Nephron progenitor cell (in vitro differentiated cells): ENCODE results near the gene HRH2.

Source experiments
- DNase-seq: peaks from one replicate; pipeline ENCODE4 v3.0.0; 2021
- H3K27ac Mint-ChIP-seq: 2 replicates; pipeline ENCODE4 v1.8.0; 2021; ENCODE audit warnings: mild to moderate bottlenecking, moderate library complexity, mixed read lengths
- H3K27me3 Mint-ChIP-seq: 2 replicates; pipeline ENCODE4 v1.8.0; 2021; ENCODE audit warnings: mild to moderate bottlenecking, low read depth, mixed read lengths; ENCODE audit not compliant: poor library complexity
- H3K36me3 Mint-ChIP-seq: 2 replicates; pipeline ENCODE4 v1.8.0; 2021; ENCODE audit warnings: low read depth, mixed read lengths
- H3K4me1 Mint-ChIP-seq: 2 replicates; pipeline ENCODE4 v1.8.0; 2021; ENCODE audit warnings: mixed read lengths
- H3K4me3 Mint-ChIP-seq: 2 replicates; pipeline ENCODE4 v1.8.0; 2021; ENCODE audit warnings: mild to moderate bottlenecking, moderate library complexity, mixed read lengths
- H3K9me3 Mint-ChIP-seq: 2 replicates; pipeline ENCODE4 v1.8.0; 2021; ENCODE audit warnings: mild to moderate bottlenecking, moderate library complexity, mixed read lengths
- TF ChIP-seq, protein P1 (sequence below): fragments of 200-600 bp; sonication (generic); IDR thresholded peaks from 2 replicates; pipeline ENCODE4 v1.5.0; 2021; ENCODE audit warnings: antibody characterized with exemption

HRH2 gene

DNA sequence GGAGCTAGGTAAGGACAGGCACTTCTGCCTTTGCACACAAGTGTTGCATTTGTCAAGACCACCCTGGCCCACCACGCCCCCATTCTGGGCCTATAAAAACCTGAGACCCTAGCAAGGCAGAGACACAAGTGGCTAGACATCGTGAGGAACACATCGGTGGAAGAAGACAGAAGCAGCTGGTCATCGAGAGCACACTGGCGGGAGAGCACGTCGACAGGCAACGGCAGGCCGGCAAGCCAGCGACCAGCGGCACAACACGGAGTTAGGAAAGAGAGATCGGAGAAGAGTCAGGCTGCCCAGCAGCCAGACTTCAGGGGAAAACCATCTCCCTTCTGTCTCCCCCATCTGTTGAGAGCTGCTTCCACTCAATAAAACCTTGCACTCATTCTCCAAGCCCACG is 76.1 kb downstream of the HRH2 start:
- Mint-ChIP-seq H3K4me1 (peaks cover 13% of the 10 kb centered on the region), H3K4me3 (no peak overlapping the region), H3K9me3 (peaks cover 4% of the 10 kb centered on the region), H3K36me3 (no peaks in the 10 kb centered on the region), H3K27ac (no peak overlapping the region), H3K27me3 (peaks cover 8% of the 10 kb centered on the region)
- TF ChIP-seq, protein P1, sequence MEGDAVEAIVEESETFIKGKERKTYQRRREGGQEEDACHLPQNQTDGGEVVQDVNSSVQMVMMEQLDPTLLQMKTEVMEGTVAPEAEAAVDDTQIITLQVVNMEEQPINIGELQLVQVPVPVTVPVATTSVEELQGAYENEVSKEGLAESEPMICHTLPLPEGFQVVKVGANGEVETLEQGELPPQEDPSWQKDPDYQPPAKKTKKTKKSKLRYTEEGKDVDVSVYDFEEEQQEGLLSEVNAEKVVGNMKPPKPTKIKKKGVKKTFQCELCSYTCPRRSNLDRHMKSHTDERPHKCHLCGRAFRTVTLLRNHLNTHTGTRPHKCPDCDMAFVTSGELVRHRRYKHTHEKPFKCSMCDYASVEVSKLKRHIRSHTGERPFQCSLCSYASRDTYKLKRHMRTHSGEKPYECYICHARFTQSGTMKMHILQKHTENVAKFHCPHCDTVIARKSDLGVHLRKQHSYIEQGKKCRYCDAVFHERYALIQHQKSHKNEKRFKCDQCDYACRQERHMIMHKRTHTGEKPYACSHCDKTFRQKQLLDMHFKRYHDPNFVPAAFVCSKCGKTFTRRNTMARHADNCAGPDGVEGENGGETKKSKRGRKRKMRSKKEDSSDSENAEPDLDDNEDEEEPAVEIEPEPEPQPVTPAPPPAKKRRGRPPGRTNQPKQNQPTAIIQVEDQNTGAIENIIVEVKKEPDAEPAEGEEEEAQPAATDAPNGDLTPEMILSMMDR, result no peak
- no peak for DNase-seq

DNA sequence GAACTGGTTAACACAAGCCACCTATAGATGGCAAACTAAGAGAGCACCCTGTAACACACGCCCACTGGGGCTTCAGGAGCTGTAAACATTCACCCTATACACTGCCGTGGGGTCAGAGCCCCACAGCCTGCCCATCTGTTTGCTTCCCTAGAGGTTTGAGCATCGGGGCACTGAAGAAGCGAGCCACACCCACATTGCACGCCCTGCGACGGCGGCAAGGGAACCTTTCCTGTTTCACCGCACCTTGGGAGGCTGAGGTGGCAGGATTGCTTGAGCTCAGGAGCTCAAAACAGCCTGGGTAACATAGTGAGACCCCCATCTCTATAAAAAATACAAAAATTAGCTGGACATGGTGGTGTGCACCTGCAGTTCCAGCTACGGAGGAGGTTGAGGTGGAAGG is 76.6 kb downstream of the HRH2 start:
- no peaks in the 10 kb centered on the region for H3K36me3 Mint-ChIP-seq
- TF ChIP-seq, protein P1, result no peak
- H3K4me1 Mint-ChIP-seq, result peaks cover 8% of the 10 kb centered on the region
- H3K27ac Mint-ChIP-seq, result no peak overlapping the region
- no peak overlapping the region for H3K4me3 Mint-ChIP-seq
- no peak for DNase-seq
- H3K9me3 Mint-ChIP-seq, result peaks cover 4% of the 10 kb centered on the region
- H3K27me3 Mint-ChIP-seq, result peaks cover 12% of the 10 kb centered on the region

DNA sequence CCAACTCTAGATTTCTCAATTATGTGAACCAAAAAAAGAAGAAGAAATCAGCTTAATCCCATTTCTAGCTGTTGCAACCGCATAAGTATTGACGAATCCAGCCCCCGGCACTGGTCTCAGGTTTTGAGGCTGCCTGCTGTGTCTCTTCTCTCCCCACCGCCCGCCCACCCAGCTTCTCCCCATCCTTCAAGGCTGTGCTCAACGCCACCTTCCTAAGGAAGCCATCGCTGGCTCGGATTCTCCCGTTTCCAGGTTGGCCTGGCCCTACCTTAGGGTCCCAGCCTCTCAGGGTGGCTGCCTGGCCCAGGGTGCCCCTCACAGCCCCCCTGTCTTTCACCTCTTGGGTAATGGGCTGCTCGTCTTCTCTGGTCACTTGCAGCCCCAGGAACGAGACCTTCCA is 77.8 kb downstream of the HRH2 start:
- H3K27me3 Mint-ChIP-seq, result peaks cover 24% of the 10 kb centered on the region
- TF ChIP-seq, protein P1, result no peak
- H3K9me3 Mint-ChIP-seq, result peaks cover 4% of the 10 kb centered on the region
- no peaks in the 10 kb centered on the region for H3K36me3 Mint-ChIP-seq
- H3K4me3 Mint-ChIP-seq, result no peak overlapping the region
- H3K27ac Mint-ChIP-seq, result no peak overlapping the region
- no peaks in the 10 kb centered on the region for H3K4me1 Mint-ChIP-seq
- no peak for DNase-seq

DNA sequence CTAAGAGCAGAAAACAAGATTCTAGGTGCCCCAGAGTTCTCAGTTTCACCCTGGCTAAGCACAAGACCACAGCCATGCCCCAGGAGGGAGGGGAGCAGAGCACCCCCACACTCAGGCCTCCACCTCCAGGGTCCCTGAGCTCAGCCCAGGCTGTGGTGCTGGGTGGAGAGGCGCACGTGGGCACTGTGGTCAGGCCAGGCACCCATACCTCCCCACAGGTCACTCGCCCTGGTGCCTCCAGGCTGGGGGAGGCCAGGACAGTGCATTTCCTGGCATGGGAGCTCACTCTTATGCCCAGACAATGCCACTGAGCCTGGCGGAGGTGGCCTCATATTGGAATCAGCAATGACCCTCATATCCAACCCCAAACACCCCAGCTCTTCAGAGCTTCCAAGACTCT is 78.8 kb downstream of the HRH2 start:
- Mint-ChIP-seq H3K27me3 (peaks cover 25% of the 10 kb centered on the region), H3K9me3 (peaks cover 4% of the 10 kb centered on the region), H3K4me3 (no peak overlapping the region), H3K36me3 (no peaks in the 10 kb centered on the region), H3K27ac (no peak overlapping the region), H3K4me1 (no peaks in the 10 kb centered on the region)
- TF ChIP-seq, protein P1, result no peak
- no peak for DNase-seq

DNA sequence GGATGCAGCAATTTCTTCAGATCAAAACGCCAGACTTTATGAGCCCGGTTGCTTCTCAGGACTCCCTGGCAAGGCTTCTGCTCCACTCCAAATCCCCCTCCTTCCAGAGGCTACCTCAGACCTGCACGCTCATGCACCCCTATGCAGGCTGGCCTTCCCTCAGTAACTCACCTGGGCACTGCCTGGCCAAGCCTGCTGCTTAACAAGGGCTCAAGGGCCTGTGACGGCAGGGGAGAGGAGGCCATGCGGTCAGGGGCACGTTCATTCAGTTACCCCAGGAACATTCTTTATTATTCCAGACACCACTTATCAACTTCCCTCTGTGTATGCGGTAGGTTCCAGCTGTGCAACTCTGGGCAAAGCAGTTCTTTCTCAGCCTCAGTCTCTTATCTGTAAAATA is 79.6 kb downstream of the HRH2 start:
- Mint-ChIP-seq H3K4me1 (no peaks in the 10 kb centered on the region), H3K27me3 (peaks cover 29% of the 10 kb centered on the region), H3K9me3 (peaks cover 4% of the 10 kb centered on the region), H3K36me3 (no peaks in the 10 kb centered on the region), H3K27ac (no peak overlapping the region), H3K4me3 (no peak overlapping the region)
- DNase-seq, result no peak
- TF ChIP-seq, protein P1, result no peak

DNA sequence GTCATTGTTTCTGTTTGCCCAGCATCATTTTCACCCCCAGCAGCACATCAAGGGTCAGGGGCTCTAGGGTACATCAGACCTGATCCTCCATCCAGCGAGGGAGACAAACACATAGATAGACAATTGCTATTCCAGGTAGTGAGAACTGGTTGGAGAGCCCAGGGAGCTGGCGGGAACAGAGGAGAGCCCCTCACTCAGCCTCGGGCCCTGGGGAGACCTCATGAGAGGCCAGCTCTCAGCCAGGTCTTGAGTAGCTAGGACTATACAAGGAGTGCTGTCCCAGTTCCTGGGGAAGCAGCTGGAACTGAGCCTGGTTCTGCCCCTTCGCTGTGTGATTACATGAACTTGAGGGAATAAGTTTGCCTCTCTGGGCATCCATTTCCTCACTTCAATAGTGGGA is 80.3 kb downstream of the HRH2 start:
- no peak overlapping the region for H3K4me3 Mint-ChIP-seq
- DNase-seq, result no peak
- no peaks in the 10 kb centered on the region for H3K4me1 Mint-ChIP-seq
- TF ChIP-seq, protein P1, result no peak
- peaks cover 35% of the 10 kb centered on the region for H3K27me3 Mint-ChIP-seq
- H3K36me3 Mint-ChIP-seq, result no peaks in the 10 kb centered on the region
- no peak overlapping the region for H3K27ac Mint-ChIP-seq
- no peaks in the 10 kb centered on the region for H3K9me3 Mint-ChIP-seq
